ENCODE measurements around the gene AR. TPM values are rescaled to one million over a fixed set of nuclear protein-coding genes. Genes with fewer than 3 reads are reported as not detected.

AR gene
- total and polyA plus RNA-seq, 10 of the 15 experiments (the other 5 are each of a cell fraction or from before 2014, with no cell fraction given), result 0.07 to 0.09 (median 0.08) TPM; not detected in 7

GRCh38 chrX:67607466-67607865 lies 63.6 kb downstream of the AR start:
- Histone ChIP-seq H4K20me1 (ENCODE audit: control insufficient read depth, insufficient read depth) (no peaks in the 10 kb centered on the region), H3K9me3 (replicated peaks; ENCODE audit: control insufficient read depth, insufficient read depth, low read length) (no peaks in the 10 kb centered on the region), H3K27ac (ENCODE audit: control insufficient read depth, insufficient read depth) (no peak overlapping the region), H2AFZ (ENCODE audit: control insufficient read depth, low read depth, low read length) (no peak overlapping the region), H3K79me2 (ENCODE audit: control insufficient read depth, insufficient read depth, low read length) (no peaks in the 10 kb centered on the region), H3K36me3 (ENCODE audit: control insufficient read depth in 2 of 2, insufficient read depth in 2 of 2, low read length in 1 of 2) (no peaks in the 10 kb centered on the region), H3K4me2 (ENCODE audit: control insufficient read depth, insufficient read depth) (no peak overlapping the region), H3K9ac (ENCODE audit: control insufficient read depth, insufficient read depth, low read length) (no peak overlapping the region), H3K4me3 (no peak overlapping the region), H3K27me3 (replicated peaks in 1 of 2; ENCODE audit: control insufficient read depth in 2 of 2, insufficient read depth in 2 of 2, low read length in 1 of 2) (no peaks in the 10 kb centered on the region), H3K4me1 (ENCODE audit: control insufficient read depth, insufficient read depth, low read length) (no peaks in the 10 kb centered on the region)
- DNase-seq (ENCODE audit: low read depth, low spot score) (no peak), ATAC-seq (no peak), FAIRE-seq (no peak)
- in situ Hi-C loops (cut with MboI), result no loop called here
- intact Hi-C loops (cut with micrococcal nuclease; ENCODE audit: unreplicated experiment), result no loop called here
- no TSS peak for BruUV-seq (replicated peaks)
- SMC1A ChIA-PET (ENCODE audit: uncharacterized antibody, unreplicated experiment), result no interaction called here
- POLR2A ChIA-PET, result no interaction called here
- WGBS (ENCODE audit: insufficient coverage, insufficient replicate concordance, low lambda C conversion rate, missing lambda C conversion rate), result 9% methylated on average over 1 of the region's 1 CpG
- no peak for TF ChIP-seq JUNB (IDR thresholded peaks at IDR 0.05)
- TF ChIP-seq GATAD2B (conservative IDR thresholded peaks at IDR 0.05; ENCODE audit: low read depth), result no peak
- no peak for TF ChIP-seq NFYA (IDR thresholded peaks at IDR 0.05; ENCODE audit: borderline replicate concordance, low read depth, low read length)
- TF ChIP-seq, protein P1, sequence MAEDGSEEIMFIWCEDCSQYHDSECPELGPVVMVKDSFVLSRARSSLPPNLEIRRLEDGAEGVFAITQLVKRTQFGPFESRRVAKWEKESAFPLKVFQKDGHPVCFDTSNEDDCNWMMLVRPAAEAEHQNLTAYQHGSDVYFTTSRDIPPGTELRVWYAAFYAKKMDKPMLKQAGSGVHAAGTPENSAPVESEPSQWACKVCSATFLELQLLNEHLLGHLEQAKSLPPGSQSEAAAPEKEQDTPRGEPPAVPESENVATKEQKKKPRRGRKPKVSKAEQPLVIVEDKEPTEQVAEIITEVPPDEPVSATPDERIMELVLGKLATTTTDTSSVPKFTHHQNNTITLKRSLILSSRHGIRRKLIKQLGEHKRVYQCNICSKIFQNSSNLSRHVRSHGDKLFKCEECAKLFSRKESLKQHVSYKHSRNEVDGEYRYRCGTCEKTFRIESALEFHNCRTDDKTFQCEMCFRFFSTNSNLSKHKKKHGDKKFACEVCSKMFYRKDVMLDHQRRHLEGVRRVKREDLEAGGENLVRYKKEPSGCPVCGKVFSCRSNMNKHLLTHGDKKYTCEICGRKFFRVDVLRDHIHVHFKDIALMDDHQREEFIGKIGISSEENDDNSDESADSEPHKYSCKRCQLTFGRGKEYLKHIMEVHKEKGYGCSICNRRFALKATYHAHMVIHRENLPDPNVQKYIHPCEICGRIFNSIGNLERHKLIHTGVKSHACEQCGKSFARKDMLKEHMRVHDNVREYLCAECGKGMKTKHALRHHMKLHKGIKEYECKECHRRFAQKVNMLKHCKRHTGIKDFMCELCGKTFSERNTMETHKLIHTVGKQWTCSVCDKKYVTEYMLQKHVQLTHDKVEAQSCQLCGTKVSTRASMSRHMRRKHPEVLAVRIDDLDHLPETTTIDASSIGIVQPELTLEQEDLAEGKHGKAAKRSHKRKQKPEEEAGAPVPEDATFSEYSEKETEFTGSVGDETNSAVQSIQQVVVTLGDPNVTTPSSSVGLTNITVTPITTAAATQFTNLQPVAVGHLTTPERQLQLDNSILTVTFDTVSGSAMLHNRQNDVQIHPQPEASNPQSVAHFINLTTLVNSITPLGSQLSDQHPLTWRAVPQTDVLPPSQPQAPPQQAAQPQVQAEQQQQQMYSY (CRISPR knock-in tag; IDR thresholded peaks at IDR 0.05), result no peak
- no peak for TF ChIP-seq HDGF (IDR thresholded peaks at IDR 0.05)
- TF ChIP-seq RCOR1 (conservative IDR thresholded peaks at IDR 0.05; ENCODE audit: low read depth, low read length), result no peak
- no peak for TF ChIP-seq RFX5 (IDR thresholded peaks at IDR 0.05; ENCODE audit: low read depth, low read length)
- CTCF ChIA-PET, result no interaction called here
- RAD21 ChIA-PET (ENCODE audit: unreplicated experiment), result no interaction called here

Data from GM12878 (cell line).